Uterus (tissue), 4 donors: Measurements from ENCODE around the gene MPL. TPM values are rescaled to one million over a fixed set of nuclear protein-coding genes. Genes with fewer than 3 reads are reported as not detected.

ENCODE experiments used
- DNase-seq, 2 donors: peaks; one replicate each; pipeline ENCODE4 v3.0.0-alpha.2; 2019 to 2020
- H3K27ac ChIP-seq, 2 donors: fragments of 200-600 bp; sonication (generic); 1 replicate in 1 of 2; 2 replicates in 1 of 2; pipeline ENCODE4 v1.5.1; 2016 to 2018
- H3K27me3 ChIP-seq, 2 donors: fragments of 200-600 bp; sonication (generic); one replicate each; pipeline ENCODE4 v1.5.1; 2018 to 2019; ENCODE audit warnings: control low read depth in 1 of 2
- H3K36me3 ChIP-seq, 2 donors: fragments of 200-600 bp; sonication (generic); one replicate each; pipeline ENCODE4 v1.5.1; 2019; ENCODE audit warnings: control low read depth in 1 of 2
- H3K4me1 ChIP-seq, 2 donors: fragments of 200-600 bp; sonication (generic); one replicate each; pipeline ENCODE4 v1.5.1; 2018 to 2019; ENCODE audit warnings: control low read depth in 1 of 2
- H3K4me3 ChIP-seq, 2 donors: fragments of 200-600 bp; sonication (generic); 1 replicate in 1 of 2; 2 replicates in 1 of 2; pipeline ENCODE4 v1.5.1; 2018 to 2019; ENCODE audit warnings: mild to moderate bottlenecking in 1 of 2
- H3K9me3 ChIP-seq, 2 donors: fragments of 200-600 bp; sonication (generic); one replicate each; pipeline ENCODE4 v1.5.1; 2019; ENCODE audit warnings: control low read depth in 1 of 2
- CTCF ChIP-seq, 4 experiments: fragments of 200-600 bp in 2 of 4; fragments of 450-650 bp in 2 of 4; sonication (generic) in 2 of 4; IDR thresholded peaks; one replicate each; pipeline ENCODE4 v1.5.1; 2016 to 2019; ENCODE audit warnings: antibody characterized with exemption in 4 of 4, mild to moderate bottlenecking in 2 of 4, moderate library complexity in 1 of 4
- POLR2A ChIP-seq, 2 donors: fragments of 450-650 bp; IDR thresholded peaks; one replicate each; pipeline ENCODE4 v1.6.1; 2016; ENCODE audit warnings: antibody characterized with exemption in 2 of 2, mild to moderate bottlenecking in 1 of 2, moderate library complexity in 1 of 2
- intact Hi-C: fragments of 100-400 bp; cut with DNase I; formaldehyde crosslinking; loops from one replicate; pipeline ENCODE4 v1.15.1; 2023; ENCODE audit warnings: low total_unique reads
- total RNA-seq, 4 donors: library from RNA; depleted of rRNA in 3 of 4; stranded (reverse); fragments of >200 nt in 3 of 4; gene quantifications; one replicate each; pipeline versions ENCODE4 v1.1.0 to v1.2.4, GENCODE V29; 2014 to 2023
- donor health status: DM: yes; HTN: yes; CAD: no.

Gene MPL
- 1 to 10 TPM in 1 of 4 donors, not detected in 3; 1.3 TPM for total RNA-seq

GRCh38 chr1:43337588-43337987 lies at the start of gene MPL:
Gene MPL, plus strand, starts transcription at chr1:43337818. Its CDS starts 31 bp downstream, at chr1:43337849.
- Histone ChIP-seq H3K4me1 (no peaks in the 10 kb centered on the region), H3K27me3 (no peaks in the 10 kb centered on the region), H3K4me3 (no peak within 1 kb of the TSS), H3K36me3 (no peaks in the 10 kb centered on the region), H3K9me3 (no peaks in the 10 kb centered on the region), H3K27ac (no peak within 1 kb of the TSS)
- no peak for TF ChIP-seq CTCF (IDR thresholded peaks at IDR 0.05)
- TF ChIP-seq POLR2A (IDR thresholded peaks at IDR 0.05), result no peak
- DNase-seq, result no peak
- intact Hi-C loops, result no loop called here

GRCh38 chr1:43288058-43288784 lies 49.4 kb upstream of the MPL start:
- no peaks in the 10 kb centered on the region for H3K4me1 ChIP-seq
- H3K27me3 ChIP-seq, result no peaks in the 10 kb centered on the region
- TF ChIP-seq POLR2A (IDR thresholded peaks at IDR 0.05) (no peak), CTCF (IDR thresholded peaks at IDR 0.05) (no peak)
- H3K9me3 ChIP-seq, result no peaks in the 10 kb centered on the region
- intact Hi-C loops, result no loop called here
- no peaks in the 10 kb centered on the region for H3K36me3 ChIP-seq
- DNase-seq, result no peak
- no peak overlapping the region for H3K4me3 ChIP-seq
- H3K27ac ChIP-seq, result no peak overlapping the region

- H3K4me3 ChIP-seq, result no peak overlapping the region
- no peaks in the 10 kb centered on the region for H3K27me3 ChIP-seq
- intact Hi-C loops, result no loop called here
- H3K36me3 ChIP-seq, result no peaks in the 10 kb centered on the region
- H3K9me3 ChIP-seq, result no peaks in the 10 kb centered on the region
- no peak for TF ChIP-seq CTCF (IDR thresholded peaks at IDR 0.05)
- TF ChIP-seq POLR2A (IDR thresholded peaks at IDR 0.05), result no peak
- DNase-seq, result no peak
- no peak overlapping the region for H3K27ac ChIP-seq
- H3K4me1 ChIP-seq, result no peaks in the 10 kb centered on the region
These were observed 48.6 kb upstream of the MPL start for GRCh38 chr1:43288785-43289706.

- H3K27ac ChIP-seq, result no peak overlapping the region
- intact Hi-C loops, result no loop called here
These were observed 45.4 kb upstream of the MPL start for GRCh38 chr1:43292216-43292615.

More at GRCh38 chr1:43292216-43292615, 45.4 kb upstream of the MPL start:
- Histone ChIP-seq H3K9me3 (no peaks in the 10 kb centered on the region), H3K4me1 (no peaks in the 10 kb centered on the region), H3K27me3 (no peaks in the 10 kb centered on the region), H3K36me3 (no peaks in the 10 kb centered on the region), H3K4me3 (no peak overlapping the region)
- no peak for DNase-seq
- TF ChIP-seq POLR2A (IDR thresholded peaks at IDR 0.05) (no peak), CTCF (IDR thresholded peaks at IDR 0.05) (no peak)
